HG02678 (cell line): ENCODE results near the gene MAGEF1.
"Not testable (repeated sequence)": the region's sequence is repeated elsewhere in the genome, so short reads cannot be mapped to it uniquely, and the experiment has no call there.

Source experiments
- ATAC-seq: cut with Tn5 transposase; IDR thresholded peaks from one replicate; pipeline ENCODE4 v1.9.1; 2021; ENCODE audit warnings: mild to moderate bottlenecking, moderate library complexity; ENCODE audit not compliant: unreplicated experiment

MAGEF1 gene

DNA sequence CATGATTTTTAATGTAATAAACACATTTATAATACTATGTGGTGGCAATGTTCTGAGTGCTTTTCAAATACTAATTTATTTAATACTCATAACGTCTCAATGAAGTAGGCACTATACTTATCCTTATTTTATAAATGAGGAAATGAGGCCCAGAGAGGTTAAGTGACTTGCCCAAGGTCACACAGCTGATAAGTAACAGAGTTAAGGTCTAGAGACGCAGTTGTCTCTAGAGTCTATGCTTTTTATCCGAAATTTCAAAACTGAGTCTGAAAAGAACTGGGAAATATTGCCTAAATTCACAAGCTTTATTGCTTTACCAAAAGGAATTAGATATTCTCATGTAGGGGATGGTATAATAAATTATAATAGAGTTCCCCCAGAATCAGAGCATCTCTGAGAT, 31.4 kb upstream of the MAGEF1 start:
- ATAC-seq, result no peak

DNA sequence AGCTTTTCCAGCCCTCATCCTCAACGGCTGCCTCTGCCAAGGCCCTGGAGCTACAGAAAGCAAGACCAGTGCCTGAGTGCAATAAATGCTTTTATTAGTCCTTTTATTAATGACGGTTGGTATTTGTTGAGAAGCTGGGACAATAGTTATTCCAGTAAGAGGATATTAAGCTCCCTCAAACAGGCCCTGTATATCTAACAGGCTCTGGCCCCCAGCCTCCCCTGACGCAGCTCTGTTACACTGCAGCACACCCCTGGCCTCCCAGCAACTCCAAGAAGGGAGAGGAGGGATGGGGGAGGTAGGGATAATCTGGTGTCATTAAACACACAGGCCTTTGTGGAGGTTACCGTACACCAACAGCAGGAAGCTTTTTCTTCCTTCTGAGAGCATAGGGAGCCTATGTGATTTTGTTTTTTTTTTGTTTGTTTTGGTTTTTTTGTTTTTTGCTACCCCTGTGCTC, 30.8 kb upstream of the MAGEF1 start:
- no peak for ATAC-seq

DNA sequence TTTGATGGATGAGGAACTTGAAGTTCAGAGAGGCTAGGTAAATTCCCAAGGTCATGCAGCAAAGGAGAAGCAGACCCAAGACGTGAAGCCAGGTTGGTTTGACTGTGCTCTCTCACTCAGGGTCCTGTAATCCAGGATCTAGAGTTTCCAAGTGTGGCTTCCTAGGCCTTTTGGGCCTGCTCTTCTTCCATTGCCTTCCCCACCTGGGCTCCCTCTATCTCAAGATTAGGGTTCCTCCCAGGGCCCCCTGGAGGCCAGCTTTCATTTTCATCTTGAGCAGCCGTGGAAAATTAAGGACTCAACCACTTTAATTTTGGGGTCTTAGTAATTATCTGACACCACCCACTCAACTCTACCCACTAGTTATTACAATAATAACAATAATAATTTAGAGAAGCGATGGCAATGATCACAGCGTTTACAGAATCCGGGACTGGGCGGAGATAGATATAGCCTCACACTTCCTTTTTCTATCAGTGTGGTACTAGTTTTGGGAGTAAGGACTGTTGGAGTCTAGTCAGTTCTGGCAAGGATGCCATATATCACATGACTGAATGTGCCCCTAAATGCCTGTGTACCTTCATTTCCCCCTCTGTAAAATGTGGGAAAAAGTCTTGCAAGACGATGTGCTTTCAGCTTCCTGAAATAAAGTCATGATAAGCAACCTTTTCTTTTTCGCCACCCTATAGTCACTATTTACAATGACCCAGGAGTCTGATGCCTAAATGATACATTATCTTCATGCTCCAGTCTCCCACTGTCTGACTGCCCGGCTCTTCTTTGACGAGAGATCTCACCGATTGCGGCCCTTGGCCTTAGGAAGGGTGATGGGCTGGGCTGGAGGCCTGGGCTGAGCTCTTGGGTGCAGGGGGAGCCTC, 30.2 kb upstream of the MAGEF1 start:
- no peak for ATAC-seq

DNA sequence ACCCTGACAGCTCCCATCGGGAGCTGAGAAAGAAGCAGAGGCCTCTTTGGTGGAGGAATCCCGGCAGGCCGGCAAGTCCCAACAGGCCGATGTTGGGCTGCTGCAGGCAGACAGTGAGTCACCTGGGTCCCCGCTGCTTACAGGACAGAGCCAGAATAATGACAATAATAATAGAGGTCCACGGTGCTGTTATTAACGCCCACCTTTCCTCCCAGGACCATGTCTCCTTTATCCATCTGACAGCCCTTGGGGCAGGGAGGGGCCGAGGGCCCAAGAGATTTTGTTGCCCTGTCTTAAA, 29.3 kb upstream of the MAGEF1 start:
- no peak for ATAC-seq

DNA sequence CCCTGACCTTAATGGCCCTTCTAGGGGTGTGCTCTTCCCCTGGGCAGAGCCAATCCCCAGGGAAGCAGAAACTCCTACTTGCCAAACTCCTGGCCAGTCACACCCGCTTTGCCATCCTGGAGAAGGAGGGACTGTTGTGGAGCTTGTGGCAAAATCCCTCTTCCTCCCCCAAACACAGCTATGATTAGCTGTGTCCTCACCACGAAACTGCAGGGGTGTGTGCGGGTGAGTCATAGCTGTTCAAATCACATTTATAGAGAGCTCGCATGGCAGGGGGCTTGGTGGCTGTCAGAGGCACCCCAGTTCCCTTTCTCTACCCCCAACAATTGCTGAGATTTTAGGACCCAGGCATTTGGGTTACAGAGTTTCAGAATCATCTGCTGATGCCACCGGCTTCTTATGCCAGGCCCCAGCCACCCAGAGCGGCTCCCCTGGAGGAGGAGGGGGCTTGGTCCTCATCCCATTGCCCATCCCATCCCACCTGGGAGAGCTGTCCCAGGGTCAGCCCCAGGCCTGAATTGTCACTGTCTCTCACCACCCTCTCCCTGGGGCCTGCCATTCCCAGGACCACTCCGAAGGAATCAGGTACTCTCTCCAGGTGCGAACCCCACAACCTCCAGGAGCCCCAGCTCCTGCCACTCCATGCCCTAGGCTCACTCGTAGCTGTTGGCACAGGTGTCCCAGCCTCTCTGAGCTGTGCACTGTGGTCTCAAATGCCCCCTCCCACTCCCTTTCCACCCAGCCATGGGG, 28.8 kb upstream of the MAGEF1 start:
- ATAC-seq, result no peak

DNA sequence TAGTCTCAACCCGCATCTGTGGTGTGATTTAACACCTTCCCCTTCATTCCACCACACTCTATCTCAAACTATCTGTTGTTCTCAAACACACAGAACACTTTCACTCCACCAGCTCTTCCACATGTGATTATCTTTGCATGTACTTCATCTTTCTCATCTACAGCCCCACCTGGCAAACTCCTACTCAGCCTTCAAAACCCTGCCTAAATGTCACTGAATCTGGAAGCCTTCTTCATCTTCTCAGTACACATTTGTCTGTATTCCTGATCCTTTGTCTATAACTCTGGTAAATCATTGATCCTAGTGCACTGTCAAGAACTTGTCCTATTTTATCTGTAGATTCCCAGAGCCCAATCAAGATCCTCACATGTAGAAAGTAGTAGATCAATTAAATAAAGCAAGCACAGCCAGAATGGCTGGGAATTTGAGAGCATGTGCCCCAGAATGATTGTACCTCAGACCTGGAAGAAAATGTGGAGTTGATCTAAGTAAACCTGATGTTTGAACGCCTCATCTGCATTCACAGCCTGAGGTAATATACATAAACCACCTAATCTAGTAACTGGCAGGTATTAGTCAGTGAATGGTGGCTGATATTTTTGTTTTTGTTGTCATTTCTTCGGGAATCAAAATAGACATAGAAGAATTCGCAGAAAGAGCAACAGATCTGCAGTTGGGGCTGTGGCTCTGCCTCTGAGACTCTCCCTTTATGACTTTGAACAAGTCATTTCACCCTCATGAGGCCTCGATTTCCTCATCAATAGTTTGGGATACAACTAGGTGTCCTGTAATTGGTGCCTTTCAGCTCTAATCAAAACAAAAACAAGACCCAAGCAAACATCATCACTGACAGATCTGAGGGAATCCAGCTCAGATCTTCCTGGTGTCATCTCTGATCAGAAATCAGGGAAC, 28.0 kb upstream of the MAGEF1 start:
- no peak for ATAC-seq

DNA sequence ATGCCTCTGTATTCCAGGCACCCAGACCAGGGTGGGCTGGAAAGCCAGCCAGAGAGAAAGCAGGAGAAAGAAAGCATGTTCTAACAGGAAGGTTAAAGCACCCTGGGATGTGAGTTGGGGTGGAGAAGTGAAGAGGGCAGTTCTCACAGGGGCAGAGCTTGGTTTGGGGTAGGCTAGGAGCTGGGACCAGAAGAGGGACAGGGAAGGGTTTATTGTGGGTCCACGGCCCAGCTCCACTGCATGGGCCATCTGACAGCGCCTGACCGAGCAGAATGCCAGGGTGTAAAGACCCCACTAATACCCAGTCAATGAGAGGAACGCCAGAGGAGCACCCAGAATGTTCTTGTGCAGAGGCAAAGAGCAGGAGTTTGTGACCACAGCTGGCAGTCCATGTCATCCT, 27.1 kb upstream of the MAGEF1 start:
- no peak for ATAC-seq

DNA sequence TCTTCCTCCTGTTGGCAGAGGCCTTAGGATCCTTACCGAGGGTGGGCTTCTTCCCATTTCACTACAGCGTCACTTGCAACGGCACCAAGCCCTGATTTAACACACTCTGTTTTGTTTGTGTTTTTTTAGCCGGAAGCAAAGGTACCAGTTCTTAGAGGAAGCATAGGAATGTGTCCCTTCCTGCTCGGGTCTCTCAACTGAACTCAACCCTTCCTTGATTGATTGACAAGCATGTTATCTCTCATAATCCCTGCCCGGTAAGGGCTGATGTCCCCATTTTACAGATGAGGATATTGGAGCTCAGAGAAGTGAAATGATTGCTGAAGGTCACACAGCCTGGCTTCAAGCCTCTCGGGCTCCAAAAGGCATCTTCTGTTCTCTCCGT, 26.6 kb upstream of the MAGEF1 start:
- ATAC-seq, result no peak

DNA sequence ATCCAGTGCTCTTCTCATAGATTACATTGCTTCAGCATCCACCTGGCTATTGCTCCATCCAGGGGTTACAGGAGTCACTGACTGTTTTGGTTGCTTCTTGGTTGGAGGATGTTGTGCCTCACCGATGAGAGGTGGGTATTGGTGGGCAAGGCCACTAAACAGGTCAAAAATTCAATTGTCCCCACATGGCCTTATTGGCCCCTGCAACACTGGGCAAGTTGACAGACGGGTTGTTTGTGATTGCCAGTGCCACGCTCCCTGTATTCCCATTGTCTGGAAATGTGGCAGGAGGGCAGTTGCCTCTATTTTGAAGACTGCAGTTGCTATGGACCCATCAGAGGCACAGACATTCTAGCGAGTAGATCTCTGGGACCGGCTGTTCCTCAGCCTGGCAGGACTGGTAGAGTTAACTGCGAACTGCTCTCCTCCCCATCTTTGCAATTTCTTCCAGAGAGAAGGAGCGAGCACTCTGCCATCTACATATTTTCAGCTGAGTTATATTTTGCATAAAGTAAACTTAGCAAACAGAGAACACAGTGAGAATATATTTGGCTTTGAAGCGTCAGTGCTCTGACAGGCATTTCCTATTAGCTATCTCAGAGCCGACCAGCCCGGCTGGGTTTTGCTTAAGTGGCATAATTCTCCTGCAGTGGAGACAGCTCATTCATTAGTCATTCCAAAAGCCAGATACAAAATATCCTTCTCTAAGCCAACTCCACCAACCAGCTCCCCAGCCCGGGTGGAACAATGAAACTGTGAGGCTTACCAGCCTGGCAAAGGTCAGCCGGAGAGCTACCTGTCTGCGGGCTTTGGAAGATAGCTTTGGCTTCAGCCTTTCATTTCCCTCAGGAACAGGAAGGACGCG, 26.0 kb upstream of the MAGEF1 start:
- no peak for ATAC-seq

DNA sequence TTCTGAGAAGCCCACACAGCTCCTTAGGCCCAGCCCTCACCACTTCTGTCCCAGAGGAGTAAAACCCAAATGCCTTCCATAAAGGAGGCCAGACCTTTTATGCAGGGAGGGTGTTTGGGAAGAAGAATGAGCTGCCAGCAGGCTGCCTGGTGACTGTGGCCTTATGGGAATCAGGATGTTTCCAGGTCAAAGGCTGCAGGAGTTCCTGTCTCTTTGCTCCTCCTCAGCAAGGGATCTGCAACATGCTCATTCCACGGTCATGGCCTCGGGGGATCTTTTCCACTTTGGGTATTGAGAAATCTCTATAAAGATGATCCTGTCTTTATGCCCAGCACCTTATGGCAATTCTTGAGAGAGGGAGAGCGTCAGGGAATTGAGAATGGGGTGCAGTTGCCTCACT, 25.2 kb upstream of the MAGEF1 start:
- no peak for ATAC-seq

DNA sequence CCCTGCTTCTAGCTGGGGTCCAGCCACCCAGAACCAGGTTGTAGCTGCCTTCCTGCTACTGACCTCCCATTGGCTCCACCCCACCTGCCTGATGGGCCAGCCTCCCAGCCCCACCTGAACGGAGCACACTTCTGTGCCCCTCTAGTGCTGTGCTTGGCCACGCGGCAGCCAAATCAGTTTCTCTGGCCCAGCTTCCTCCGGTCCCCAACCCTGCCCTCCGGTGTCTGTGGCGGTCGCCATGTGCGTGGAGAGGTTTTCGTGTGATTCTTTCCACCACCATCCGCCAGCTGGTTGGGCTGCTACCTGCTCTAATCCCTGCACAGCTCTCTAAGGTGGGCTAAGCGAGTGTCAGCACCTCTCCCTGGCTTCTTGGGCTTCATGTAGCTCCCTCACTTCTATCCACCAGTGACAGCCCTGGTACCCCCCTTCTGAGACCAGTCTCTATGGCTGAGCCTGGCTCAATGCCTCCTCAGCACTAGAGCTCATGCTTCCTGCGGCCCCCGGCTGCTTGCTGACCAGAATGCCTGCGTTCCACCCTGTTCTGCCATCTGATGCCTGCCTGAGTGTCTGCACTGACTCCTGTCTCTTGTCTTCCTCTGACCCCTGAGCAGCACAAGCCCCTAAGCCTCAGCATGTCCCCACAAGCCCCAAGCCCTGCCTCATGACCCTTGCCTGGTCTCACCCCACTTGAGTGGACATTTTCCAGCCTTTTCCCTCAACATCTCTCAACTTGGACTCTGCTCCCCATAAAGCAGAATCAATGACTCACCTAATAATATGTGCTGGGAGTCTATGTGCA, 23.2 kb upstream of the MAGEF1 start:
- ATAC-seq, result no peak

DNA sequence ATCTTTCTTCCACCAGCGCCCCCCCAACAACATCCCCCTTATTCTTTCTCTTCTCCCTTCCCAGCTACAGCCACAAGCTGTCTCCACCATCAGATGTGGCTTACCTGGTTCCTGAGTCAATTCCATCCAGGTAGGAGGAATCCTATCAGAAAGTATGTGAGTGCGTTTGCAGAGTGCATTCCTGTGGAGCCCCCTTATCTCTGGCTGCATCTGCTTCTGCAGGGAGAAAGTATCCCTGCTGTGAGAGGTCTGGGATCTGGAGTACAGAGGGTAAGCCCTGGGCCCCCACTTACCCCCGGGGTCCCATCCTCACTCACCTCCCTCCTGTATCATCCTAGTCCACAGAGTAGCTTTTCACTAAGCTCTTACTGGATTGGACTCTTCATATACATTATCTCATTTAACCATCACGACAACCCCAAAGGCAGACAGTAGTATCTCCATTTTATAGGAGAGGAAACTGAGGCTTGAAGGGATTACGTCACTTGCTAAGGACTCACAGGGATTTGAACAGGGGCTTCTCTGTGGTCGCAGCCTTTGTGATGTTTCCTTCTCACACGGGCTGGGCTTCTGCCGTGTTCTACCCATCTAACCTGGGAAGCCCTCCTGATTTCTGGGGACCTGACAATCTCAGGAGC, 22.2 kb upstream of the MAGEF1 start:
- ATAC-seq, result no peak

DNA sequence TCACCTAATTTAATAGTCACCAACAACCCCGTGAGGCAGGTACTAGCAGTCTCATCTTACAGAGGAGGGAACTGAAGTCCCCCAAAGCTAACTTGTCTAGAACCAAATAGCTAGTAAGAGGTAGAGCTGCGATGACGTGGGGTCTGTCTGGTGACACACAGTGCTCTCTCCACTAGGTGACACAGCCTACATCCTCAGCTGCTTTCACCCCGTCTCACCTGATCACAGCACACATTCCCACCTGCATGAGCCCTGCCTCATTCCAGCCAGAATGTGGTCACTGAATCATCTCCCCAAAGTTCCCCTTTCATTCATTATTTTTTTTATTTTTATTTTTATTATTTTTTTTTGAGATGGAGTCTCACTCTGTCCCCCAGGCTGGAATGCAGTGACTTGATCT, 21.3 kb upstream of the MAGEF1 start:
- no peak for ATAC-seq

DNA sequence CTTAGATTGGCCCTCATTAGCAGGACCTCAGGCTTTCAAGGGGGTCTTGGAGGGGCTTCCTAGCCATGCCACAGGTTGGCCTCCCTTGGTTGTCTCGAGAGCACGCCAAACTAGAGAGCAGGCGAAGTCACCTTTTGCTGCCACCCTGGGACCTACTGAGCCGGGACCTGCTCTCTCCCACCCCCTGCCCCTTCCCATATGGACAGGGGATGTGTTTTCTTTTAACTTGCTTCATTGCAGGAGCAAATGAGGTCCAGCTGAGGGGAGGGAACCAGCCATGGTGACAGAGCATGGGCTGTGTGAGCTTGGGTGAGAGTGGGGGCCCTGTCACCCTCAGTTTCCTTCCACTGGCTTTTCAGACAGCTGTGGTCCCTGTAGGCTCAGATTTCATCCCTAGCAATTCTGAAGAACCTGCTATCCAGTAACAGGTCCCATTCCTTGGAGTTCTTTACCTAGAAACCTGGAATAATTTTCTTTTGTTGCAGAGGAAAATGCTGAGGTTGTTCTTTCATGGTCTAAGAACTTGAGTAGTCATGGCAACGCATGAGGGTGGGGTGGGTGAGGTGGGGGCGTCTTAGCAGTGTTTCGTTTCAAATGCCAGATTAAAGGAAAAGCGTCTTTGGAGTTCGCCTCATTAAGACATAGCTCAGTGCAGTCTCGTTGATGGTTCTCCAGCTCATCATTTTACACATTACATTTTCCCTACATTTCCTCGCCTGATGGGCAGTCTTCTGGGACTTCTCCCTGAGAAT, 20.1 kb upstream of the MAGEF1 start:
- ATAC-seq, result no peak

DNA sequence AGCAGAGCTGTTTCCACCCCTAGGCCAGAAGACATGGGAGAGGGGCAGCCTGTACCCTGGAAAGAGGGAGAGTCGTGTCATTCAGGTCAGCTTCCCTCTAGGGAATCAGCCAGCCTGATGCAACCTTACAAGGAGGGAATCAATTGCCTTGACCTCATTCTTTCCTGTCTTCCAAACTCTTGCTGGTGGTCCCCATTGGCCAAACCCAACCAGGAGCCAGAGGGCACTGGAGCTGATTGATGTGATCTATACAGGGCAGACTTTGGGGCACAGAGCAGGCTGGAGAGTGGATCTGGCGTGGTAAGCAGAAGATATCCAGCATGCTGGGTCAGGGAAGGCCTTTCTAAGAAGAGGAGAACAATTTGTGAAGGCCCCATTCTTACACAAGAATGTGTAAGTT, 19.1 kb upstream of the MAGEF1 start:
- ATAC-seq, result no peak

DNA sequence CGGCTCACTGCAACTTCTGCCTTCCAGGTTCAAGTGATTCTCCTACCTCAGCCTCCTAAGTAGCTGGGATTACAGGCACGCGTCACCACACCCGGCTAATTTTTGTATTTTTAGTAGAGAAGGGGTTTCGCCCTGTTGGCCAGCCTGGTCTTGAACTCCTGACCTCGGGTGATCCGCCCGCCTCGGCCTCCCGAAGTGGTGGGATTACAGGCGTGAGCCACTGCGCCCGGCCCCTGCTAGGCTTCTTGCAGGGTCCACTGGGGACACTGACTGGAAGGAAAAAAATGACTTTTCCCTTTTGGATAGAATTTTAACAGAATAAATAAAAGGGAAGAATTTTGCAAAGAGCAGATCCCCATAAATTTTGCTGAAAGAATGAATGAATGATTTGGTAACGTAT, 17.3 kb upstream of the MAGEF1 start:
- ATAC-seq, result not testable (repeated sequence)

DNA sequence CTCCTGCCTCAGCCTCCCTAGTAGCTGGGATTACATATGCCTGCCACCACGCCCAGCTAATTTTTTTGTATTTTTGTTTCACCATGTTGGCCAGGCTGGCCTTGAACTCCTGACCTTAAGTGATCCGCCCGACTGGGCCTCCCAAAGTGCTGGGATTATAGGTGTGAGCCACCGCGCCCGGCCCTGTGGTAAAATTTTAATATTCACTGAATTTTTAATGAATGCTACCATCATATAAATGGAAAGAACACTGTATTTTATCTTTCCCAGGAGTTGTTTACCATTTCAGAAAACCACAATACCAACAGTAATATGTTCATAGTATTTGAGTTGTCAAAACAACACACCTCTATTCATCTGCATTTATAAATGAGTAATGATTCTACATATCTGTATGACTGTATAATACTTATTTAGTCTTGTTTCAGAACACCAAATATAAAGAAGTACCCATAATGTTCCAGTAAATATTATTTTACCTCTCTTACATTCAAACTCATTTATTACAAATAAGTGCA, 16.2 kb upstream of the MAGEF1 start:
- ATAC-seq, result no peak

DNA sequence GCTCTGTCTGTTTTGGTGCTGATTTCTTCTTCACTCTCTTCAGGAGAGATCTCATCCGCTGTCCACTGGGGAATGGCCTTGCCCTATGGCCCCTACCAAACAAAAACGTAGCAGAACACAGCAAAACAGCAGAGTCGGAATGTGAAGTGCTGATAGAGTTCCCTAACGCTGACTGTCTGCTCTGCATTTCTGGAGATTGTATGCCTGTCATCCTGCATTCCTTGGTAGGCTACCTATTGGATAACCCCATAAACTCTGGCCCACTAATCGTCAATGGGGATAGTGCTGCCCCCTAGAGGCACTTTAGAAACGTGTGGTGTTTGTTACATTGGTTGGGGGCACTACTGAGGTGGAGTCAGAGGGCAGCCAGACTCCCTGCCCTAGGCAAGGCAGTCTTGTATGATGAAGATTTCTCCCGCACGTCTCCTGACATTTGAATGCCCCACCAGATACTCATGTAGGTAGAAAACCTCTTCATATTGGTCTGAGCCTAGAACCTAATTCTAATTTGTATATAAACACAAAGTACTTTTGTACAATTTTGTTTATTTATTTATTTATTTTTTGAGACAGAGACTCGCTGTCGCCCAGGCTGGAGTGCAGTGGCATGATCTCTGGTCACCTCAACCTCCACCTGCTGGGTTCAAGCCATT, 15.6 kb upstream of the MAGEF1 start:
- ATAC-seq, result no peak
